A549 (cell line): ENCODE measurements around the gene CLN5. TPM values are rescaled to one million over a fixed set of nuclear protein-coding genes. Genes with fewer than 3 reads are reported as not detected.

ENCODE experiments used
- ATAC-seq, 2 experiments: fragments of 200-7000 bp in 1 of 2; fragments of >200 bp in 1 of 2; cut with Nextera tagmentation in 1 of 2; cut with Tn5 transposase in 1 of 2; 3 replicates each; pipeline versions ENCODE4 v1.8.0 to v1.9.1; 2018 to 2020; ENCODE audit warnings: mild to moderate bottlenecking in 1 of 2, moderate library complexity in 1 of 2
- CTCF ChIA-PET: fragments of 300-600 bp; sonication (Branson Sonifier 250); formaldehyde crosslinking; extraction: SDS; loops from one replicate; lab custom pipeline; 2021; ENCODE audit warnings: antibody characterized with exemption, inconsistent platforms; lab: Yijun Ruan, JAX
- POLR2A ChIA-PET: fragments of 350-600 bp; formaldehyde crosslinking; extraction: SDS; loops from one replicate; lab custom pipeline; 2021; ENCODE audit warnings: antibody characterized with exemption, inconsistent platforms; lab: Yijun Ruan, JAX
- DNase-seq, 2 experiments: peaks; one replicate each; pipeline versions ENCODE4 v3.0.0 to v3.0.0-alpha.2; 2011 to 2016; ENCODE audit warnings: low read depth in 1 of 2, low spot score in 1 of 2
- FAIRE-seq: peaks from 2 replicates; lab custom pipeline; 2011; peaks lifted over from hg19 to GRCh38; lab: Jason Lieb, UNC
- H3K27ac ChIP-seq, 2 experiments: fragments of >200 bp; sonication (Bioruptor Twin); formaldehyde crosslinking; 3 replicates each; pipeline ENCODE4 v1.5.1; 2016 to 2017
- H3K4me1 ChIP-seq: fragments of >200 bp; sonication (Bioruptor Twin); formaldehyde crosslinking; 3 replicates; pipeline ENCODE4 v1.6.1; 2016
- H3K4me2 ChIP-seq: fragments of >200 bp; sonication (Bioruptor Twin); formaldehyde crosslinking; 3 replicates; pipeline ENCODE4 v1.6.1; 2016
- H3K4me3 ChIP-seq: fragments of >200 bp; sonication (Bioruptor Twin); formaldehyde crosslinking; 3 replicates; pipeline ENCODE4 v1.5.1; 2016
- H3K9me3 ChIP-seq: fragments of >200 bp; sonication (Bioruptor Twin); formaldehyde crosslinking; 3 replicates; pipeline ENCODE4 v1.6.1; 2016
- BHLHE40 ChIP-seq: IDR thresholded peaks from 2 replicates; pipeline ENCODE4 v1.6.1; 2012; ENCODE audit warnings: low read depth, low read length, inconsistent platforms
- CBX2 ChIP-seq: fragments of 200-600 bp; sonication (generic); IDR thresholded peaks from 2 replicates; pipeline ENCODE4 v1.6.1; 2016; ENCODE audit warnings: low read depth, mild to moderate bottlenecking, borderline replicate concordance
- CHD2 ChIP-seq: fragments of 150-350 bp; IDR thresholded peaks from 2 replicates; pipeline ENCODE4 v1.6.1; 2014; ENCODE audit warnings: low read length; ENCODE audit not compliant: partially characterized antibody
- CHD4 ChIP-seq: fragments of 200-600 bp; sonication (generic); IDR thresholded peaks from 2 replicates; pipeline ENCODE4 v1.6.1; 2016; ENCODE audit warnings: antibody characterized with exemption, mild to moderate bottlenecking, borderline replicate concordance
- EHMT2 ChIP-seq: fragments of 200-600 bp; sonication (generic); IDR thresholded peaks from 2 replicates; pipeline ENCODE4 v1.6.1; 2016; ENCODE audit warnings: antibody characterized with exemption, low read depth, mild to moderate bottlenecking, moderate library complexity
- KDM5A ChIP-seq: fragments of 200-600 bp; sonication (generic); IDR thresholded peaks from 2 replicates; pipeline ENCODE4 v1.6.1; 2016; ENCODE audit warnings: antibody characterized with exemption, mild to moderate bottlenecking
- MAFK ChIP-seq: fragments of 450-650 bp; IDR thresholded peaks from 2 replicates; pipeline ENCODE4 v1.6.1; 2014; ENCODE audit not compliant: partially characterized antibody
- MAZ ChIP-seq: fragments of 150-350 bp; IDR thresholded peaks from 2 replicates; pipeline ENCODE4 v1.6.1; 2014; ENCODE audit warnings: antibody characterized with exemption, low read depth, low read length, borderline replicate concordance
- POLR2A ChIP-seq: IDR thresholded peaks from 2 replicates; pipeline ENCODE4 v1.6.1; 2012; ENCODE audit warnings: mild to moderate bottlenecking, low read length
- RNF2 ChIP-seq: fragments of 200-600 bp; sonication (generic); IDR thresholded peaks from 2 replicates; pipeline ENCODE4 v1.6.1; 2016; ENCODE audit warnings: low read depth, mild to moderate bottlenecking, antibody characterized with exemption, moderate library complexity, borderline replicate concordance
- ZSCAN20 ChIP-seq: fragments of 250-450 bp; sonication (Bioruptor Pico); IDR thresholded peaks from 2 replicates; pipeline ENCODE4 v1.8.0; 2022; ENCODE audit warnings: mild to moderate bottlenecking, moderate library complexity
- WGBS: methylation state at CpG from one replicate; pipeline ENCODE4 v1.1.6; 2017; ENCODE audit errors: missing lambda C conversion rate; 5-methylcytosine and 5-hydroxymethylcytosine counted together
- polyA plus RNA-seq, 4 experiments: library from polyadenylated mRNA; depleted of rRNA in 3 of 4; stranded (reverse); fragments of >200 nt; fragmentation: RNase III in 1 of 4; extraction: RNeasy Plus Mini Kit Qiagen cat#74134 plus additional on column Dnase treatment in 1 of 4; gene quantifications; 2 replicates in 3 of 4; 3 replicates in 1 of 4; pipeline ENCODE4 v1.2.3, GENCODE V29; 2011 to 2017
- TF ChIP-seq, protein P1 (sequence below): fragments of 150-350 bp; IDR thresholded peaks from 2 replicates; pipeline ENCODE4 v1.6.1; 2014; ENCODE audit warnings: low read depth, mild to moderate bottlenecking, low read length
- TF ChIP-seq, protein P2 (sequence below): fragments of 450-650 bp; IDR thresholded peaks from 2 replicates; pipeline ENCODE4 v1.6.1; 2014; ENCODE audit warnings: antibody characterized with exemption
- TF ChIP-seq, protein P3 (sequence below): fragments of >200 bp; sonication (Bioruptor Twin); formaldehyde crosslinking; IDR thresholded peaks from 2 replicates; pipeline ENCODE4 v1.6.1; 2016

CLN5 gene
- polyA plus RNA-seq, 2 of the 4 experiments (the other 2 are of a cell fraction): 11.7 to 21.1 TPM

DNA sequence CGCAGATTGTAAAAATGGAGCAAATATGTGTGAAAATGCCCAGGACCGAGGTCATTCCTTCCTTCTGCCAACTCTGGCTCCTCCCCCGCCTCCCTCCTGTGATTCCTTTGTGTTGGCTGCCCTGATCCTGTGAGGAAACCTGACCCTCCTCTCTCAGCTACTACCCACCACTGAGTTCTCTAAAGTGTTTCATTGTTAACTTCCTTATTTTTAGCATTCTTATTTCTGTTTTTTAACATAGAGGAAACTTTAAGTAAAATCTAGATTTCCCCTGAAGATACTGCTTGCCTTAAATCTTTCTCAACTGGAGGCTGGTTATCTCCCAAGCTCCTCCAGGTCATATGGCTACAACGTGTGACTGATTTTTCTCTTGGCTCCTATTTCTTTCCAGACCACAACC is 56.8 kb downstream of the CLN5 start (continued):
- TF ChIP-seq CHD4: no peak
- no peak for TF ChIP-seq CBX2

DNA sequence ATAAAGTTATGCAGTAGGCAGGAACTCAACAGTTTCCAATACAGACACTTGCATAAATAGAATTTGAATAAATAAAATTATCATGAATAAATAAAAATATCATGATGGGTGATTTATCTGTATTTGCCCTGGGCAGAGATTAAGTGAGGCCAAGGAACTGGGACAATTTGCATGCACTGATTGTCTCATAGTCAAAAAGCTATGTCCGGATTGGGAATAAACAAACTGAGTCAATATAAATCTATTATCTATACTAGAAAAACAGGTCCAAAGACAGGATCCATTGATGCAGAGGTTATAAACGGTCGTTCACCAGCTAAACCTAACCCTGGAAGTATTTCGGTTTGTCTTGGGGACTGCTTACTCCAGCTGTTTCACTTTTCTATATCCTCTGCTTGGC is 61.3 kb downstream of the CLN5 start:
- 94% methylated on average over 4 of the region's 4 CpGs for WGBS

More for the DNA sequence above, 61.3 kb downstream of the CLN5 start:
- no peak overlapping the region for H3K27ac ChIP-seq
- FAIRE-seq (no peak), DNase-seq (no peak), ATAC-seq (no peak)
- ChIA-PET POLR2A (no interaction called here), CTCF (interaction anchor here (0.6 to 1.1 kb wide), 2 partner anchors 51 to 425 kb away, joined by 3 read pairs; no protein-coding TSS in a partner anchor)
- H3K4me3 ChIP-seq: no peak overlapping the region
- no peaks in the 10 kb centered on the region for H3K9me3 ChIP-seq
- H3K4me2 ChIP-seq: no peak overlapping the region
- no peaks in the 10 kb centered on the region for H3K4me1 ChIP-seq
- TF ChIP-seq MAFK (no peak), MAZ (no peak), POLR2A (no peak), RNF2 (no peak), ZSCAN20 (no peak), BHLHE40 (no peak), CHD2 (no peak), EHMT2 (no peak), KDM5A (no peak)
- TF ChIP-seq, protein P1, sequence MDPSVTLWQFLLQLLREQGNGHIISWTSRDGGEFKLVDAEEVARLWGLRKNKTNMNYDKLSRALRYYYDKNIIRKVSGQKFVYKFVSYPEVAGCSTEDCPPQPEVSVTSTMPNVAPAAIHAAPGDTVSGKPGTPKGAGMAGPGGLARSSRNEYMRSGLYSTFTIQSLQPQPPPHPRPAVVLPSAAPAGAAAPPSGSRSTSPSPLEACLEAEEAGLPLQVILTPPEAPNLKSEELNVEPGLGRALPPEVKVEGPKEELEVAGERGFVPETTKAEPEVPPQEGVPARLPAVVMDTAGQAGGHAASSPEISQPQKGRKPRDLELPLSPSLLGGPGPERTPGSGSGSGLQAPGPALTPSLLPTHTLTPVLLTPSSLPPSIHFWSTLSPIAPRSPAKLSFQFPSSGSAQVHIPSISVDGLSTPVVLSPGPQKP: no peak
- TF ChIP-seq, protein P2, sequence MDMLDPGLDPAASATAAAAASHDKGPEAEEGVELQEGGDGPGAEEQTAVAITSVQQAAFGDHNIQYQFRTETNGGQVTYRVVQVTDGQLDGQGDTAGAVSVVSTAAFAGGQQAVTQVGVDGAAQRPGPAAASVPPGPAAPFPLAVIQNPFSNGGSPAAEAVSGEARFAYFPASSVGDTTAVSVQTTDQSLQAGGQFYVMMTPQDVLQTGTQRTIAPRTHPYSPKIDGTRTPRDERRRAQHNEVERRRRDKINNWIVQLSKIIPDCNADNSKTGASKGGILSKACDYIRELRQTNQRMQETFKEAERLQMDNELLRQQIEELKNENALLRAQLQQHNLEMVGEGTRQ: no peak
- TF ChIP-seq, protein P3, sequence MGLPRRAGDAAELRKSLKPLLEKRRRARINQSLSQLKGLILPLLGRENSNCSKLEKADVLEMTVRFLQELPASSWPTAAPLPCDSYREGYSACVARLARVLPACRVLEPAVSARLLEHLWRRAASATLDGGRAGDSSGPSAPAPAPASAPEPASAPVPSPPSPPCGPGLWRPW: no peak

Other genes with a start within 250 kb of the CLN5 start
- gene KCTD12, start 105.7 kb upstream of the CLN5 start, polyA plus RNA-seq (2011; rRNA removed): 0.90 and 0.93 TPM in 2 replicates
- 0.66 to 0.77 TPM (median 0.71 TPM) in 3 replicates for gene KCTD12, start 105.7 kb upstream of the CLN5 start, polyA plus RNA-seq (2017; fragmentation: RNase III; extraction: RNeasy Plus Mini Kit Qiagen cat#74134 plus additional on column Dnase treatment)
- gene ACOD1, start 43.6 kb upstream of the CLN5 start, polyA plus RNA-seq (2011; rRNA removed): not detected in 2 replicates
- gene ACOD1, start 43.6 kb upstream of the CLN5 start, polyA plus RNA-seq (2017; fragmentation: RNase III; extraction: RNeasy Plus Mini Kit Qiagen cat#74134 plus additional on column Dnase treatment): not detected in 3 replicates
- 24.0 and 24.3 TPM in 2 replicates for gene FBXL3, start 35.1 kb downstream of the CLN5 start, polyA plus RNA-seq (2011; rRNA removed)
- 16.8 to 20.3 TPM (median 17.8 TPM) in 3 replicates for gene FBXL3, start 35.1 kb downstream of the CLN5 start, polyA plus RNA-seq (2017; fragmentation: RNase III; extraction: RNeasy Plus Mini Kit Qiagen cat#74134 plus additional on column Dnase treatment)